Pancreas (tissue), 10 donors: ENCODE results near the gene SPECC1L. TPM values are rescaled to one million over a fixed set of nuclear protein-coding genes. Genes with fewer than 3 reads are reported as not detected.
"Not testable (repeated sequence)": the region's sequence is repeated elsewhere in the genome, so short reads cannot be mapped to it uniquely, and the experiment has no call there.

Source experiments
- ATAC-seq, 4 donors: fragments of 200-7000 bp; cut with Tn5 transposase; one replicate each; pipeline versions ENCODE4 v1.8.0 to v1.9.1; 2020; ENCODE audit warnings: mild to moderate bottlenecking in 4 of 4, moderate library complexity in 4 of 4
- DNase-seq, 6 donors: peaks; one replicate each; pipeline ENCODE4 v3.0.0-alpha.2; 2020
- FAIRE-seq: peaks from 2 replicates; lab custom pipeline; 2012; peaks lifted over from hg19 to GRCh38; lab: Jason Lieb, UNC
- H3K27ac ChIP-seq, 4 donors: fragments of 200-600 bp; sonication (generic); 1 replicate in 3 of 4; 2 replicates in 1 of 4; pipeline versions ENCODE4 v1.5.0 to v1.8.0; 2020
- H3K27me3 ChIP-seq, 4 donors: fragments of 200-600 bp; one replicate each; pipeline ENCODE4 v1.8.0; 2021
- H3K36me3 ChIP-seq, 3 donors: fragments of 200-600 bp; sonication (generic) in 1 of 3; one replicate each; pipeline versions ENCODE4 v1.5.0 to v1.8.0; 2020 to 2021
- H3K4me1 ChIP-seq, 3 donors: fragments of 200-600 bp; one replicate each; pipeline ENCODE4 v1.8.0; 2021
- H3K4me3 ChIP-seq, 4 donors: fragments of 200-600 bp; sonication (generic) in 2 of 4; one replicate each; pipeline versions ENCODE4 v1.5.0 to v1.8.0; 2020 to 2021
- H3K9me3 ChIP-seq, 4 donors: fragments of 200-600 bp; one replicate each; pipeline ENCODE4 v1.8.0; 2021
- CTCF ChIP-seq, 4 donors: fragments of 200-600 bp; sonication (generic) in 3 of 4; IDR thresholded peaks; one replicate each; pipeline versions ENCODE4 v1.5.0 to v1.8.0; 2021; ENCODE audit warnings: antibody characterized with exemption in 4 of 4
- WGBS, 2 donors: extraction: QIAGEN DNeasy Blood & Tissue Kit; methylation state at CpG; one replicate each; pipeline ENCODE4 v1.1.7; 2013; 5-methylcytosine and 5-hydroxymethylcytosine counted together
- intact Hi-C, 3 donors: fragments of 100-400 bp; cut with DNase I; formaldehyde crosslinking; loops; one replicate each; pipeline versions ENCODE4 v1.11.1 to v1.14.2; 2022
- polyA plus RNA-seq, 2 donors: library from polyadenylated mRNA; stranded (reverse); fragments of 200-250 nt; gene quantifications; one replicate each; pipeline ENCODE4 v1.2.3, GENCODE V29; 2013
- total RNA-seq, 6 donors: library from RNA; stranded (reverse); fragmentation: NEBNext Ultra II Directional in 4 of 6; extraction: Animal tissue kit (Norgen Biotek cat#: 25700) in 4 of 6; gene quantifications; one replicate each; pipeline versions ENCODE4 v1.2.1 to v1.2.4, GENCODE V29; 2021 to 2023
- donor health status: healthy with polysubstance abuse.
- donor health status: DM: no; HTN: no; CAD: no; lungs with moderate emphysema.
- donor health status: DM: no; HTN: no; CAD: no.
- donor health status: control.
- donor health status: control.
- donor health status: Bipolar disorder and iron deficiency.
- donor health status: DM: yes; HTN: yes; CAD: no.
- donor health status: DM: no; HTN: no; CAD: no.
- donor health status: DM: no; HTN: no; CAD: no.
- donor health status: DM: yes; HTN: yes; CAD: no.

SPECC1L gene
- total and polyA plus RNA-seq, 8 donors: 8.6 to 36.3 (median 26.5) TPM

DNA sequence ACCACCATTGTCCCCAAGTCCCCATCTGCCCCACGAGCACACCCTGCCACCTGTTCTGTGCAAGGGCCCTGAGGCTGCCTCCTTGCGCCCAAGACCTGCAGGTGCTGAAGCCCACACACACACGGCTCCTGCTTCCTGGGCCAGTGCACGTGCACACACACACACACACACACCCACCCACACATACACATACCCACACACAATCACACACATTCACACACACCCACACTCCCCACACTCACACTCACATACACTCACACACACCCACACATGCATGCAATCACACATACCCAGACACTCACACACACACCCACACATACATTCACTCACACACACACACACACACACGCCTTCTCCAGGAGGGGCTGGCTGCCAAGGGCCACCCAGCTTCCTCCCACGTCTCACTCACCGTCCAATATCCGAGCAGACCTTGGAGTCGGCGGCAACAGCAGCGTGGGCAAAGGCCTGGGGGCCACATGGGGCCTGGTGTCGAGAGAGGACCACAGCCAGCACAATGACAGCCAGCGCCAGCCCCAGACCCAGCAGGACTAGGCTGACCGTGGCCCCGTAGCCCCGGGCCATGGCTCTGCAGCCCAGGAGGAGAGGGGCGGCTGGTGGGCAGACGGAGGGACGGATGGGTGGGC is 26.4 kb upstream of the SPECC1L start:
- Histone ChIP-seq H3K9me3 (no peaks in the 10 kb centered on the region), H3K36me3 (no peaks in the 10 kb centered on the region), H3K4me1 (peaks cover 0 to 4% (median 0%) of the 10 kb centered on the region in 3 donors), H3K27me3 (no peaks in the 10 kb centered on the region), H3K27ac (no peak overlapping the region), H3K4me3 (peak overlapping the region in 1 of 4 donors; percentile 17)
- ATAC-seq: peak in 2 of 4 donors; percentile 13 to 19
- FAIRE-seq: no peak
- no peak for TF ChIP-seq CTCF (IDR thresholded peaks at IDR 0.05)
- DNase-seq: peak in 1 of 6 donors; percentile 31
- intact Hi-C loops: no loop called here
- WGBS, 2 donors: 72 to 85% methylated on average over 19 of the region's 19 CpGs

DNA sequence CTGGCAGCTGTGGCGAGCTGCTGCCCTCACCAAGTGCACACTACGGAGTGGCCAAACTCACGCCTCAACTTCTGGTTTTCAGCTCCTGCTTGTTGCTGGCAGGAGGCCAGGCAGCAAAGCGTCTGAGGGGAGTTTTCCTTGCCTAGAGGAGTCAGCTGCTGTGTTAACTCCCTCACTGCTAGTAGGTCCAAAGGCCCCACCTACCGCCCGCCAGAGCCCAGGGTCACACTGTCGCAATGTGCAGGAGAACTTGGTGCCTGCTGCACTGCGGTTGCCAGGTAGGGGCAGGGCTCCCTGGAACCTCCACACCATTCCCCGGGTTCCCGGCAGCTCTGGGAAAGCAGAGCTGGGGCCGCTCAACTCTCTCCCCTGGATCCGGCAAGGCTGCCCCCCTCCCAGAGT is 25.6 kb upstream of the SPECC1L start, which contains the start of gene GGT5:
GGT5 (minus strand) TSS at position 53 of the 402 bp plus-strand sequence. CDS start 357 bp downstream, outside the sequence.
- H3K4me1 ChIP-seq, FAIRE-seq, H3K27me3 ChIP-seq, ATAC-seq, H3K36me3 ChIP-seq, H3K9me3 ChIP-seq: not testable (repeated sequence)
- peak in 1 of 6 donors; percentile 70 for DNase-seq
- Histone ChIP-seq H3K4me3 (peak within 1 kb of the TSS in 1 of 4 donors; percentile 17), H3K27ac (peak within 1 kb of the TSS in 1 of 4 donors; percentile 27)
- intact Hi-C loops: loop anchor here in 1 of 3 donors (5.0 kb wide), 1 partner anchor 53 kb away; no protein-coding TSS in a partner anchor
- WGBS, 2 donors: 26% methylated on average over 9 to 12 of the region's 12 CpGs

DNA sequence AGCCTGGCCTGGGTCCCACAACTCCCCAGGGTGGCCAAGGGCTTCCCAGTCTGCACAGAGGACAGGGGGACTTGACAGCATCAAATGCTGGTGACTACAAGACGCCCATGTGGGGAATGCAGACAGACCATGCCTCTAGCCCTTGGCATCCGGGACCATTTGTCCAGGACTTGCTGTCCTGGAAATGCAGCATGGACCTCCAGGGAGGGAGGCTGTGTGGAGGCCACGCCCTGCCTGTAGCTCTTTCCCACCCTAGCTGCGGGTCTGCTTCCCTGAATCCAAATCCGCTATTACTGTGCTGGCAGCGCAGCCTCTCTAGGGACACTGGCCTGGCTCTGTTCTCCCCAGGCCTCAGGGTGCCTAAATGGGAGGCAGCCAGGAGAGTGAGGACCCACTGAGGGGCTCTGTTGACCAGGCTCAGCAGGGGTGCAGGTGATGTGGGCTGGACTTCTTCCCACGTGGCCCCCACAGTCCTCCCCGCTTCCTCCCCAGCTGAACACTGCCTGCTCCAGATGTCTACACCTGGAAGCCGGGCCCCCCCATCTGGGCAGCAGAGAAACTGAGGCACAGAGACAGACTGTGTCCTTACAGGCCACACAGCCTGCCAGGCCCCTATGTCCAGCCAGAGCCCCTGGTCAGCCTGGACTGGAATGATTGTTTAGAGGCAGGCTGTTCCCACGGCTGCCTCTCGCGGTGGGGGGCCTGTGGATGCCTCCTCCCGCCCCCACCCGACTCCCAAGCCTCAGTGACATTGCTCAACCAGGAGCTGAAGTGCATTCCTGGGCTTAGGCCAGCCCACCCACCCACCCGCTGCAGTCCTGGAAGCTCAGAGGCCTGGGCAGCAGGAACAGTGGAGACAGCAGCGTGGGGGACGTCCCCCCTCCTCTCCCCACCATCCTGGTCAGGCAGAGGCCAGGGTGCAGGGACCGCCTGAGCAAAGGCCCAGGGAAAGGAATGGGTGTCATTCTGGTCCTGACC is 24.8 kb upstream of the SPECC1L start:
- peak in 3 of 4 donors; percentile 29 to 37 (median 37) for ATAC-seq
- 71 to 72% methylated on average over 17 to 18 of the region's 18 CpGs for WGBS, 2 donors

DNA sequence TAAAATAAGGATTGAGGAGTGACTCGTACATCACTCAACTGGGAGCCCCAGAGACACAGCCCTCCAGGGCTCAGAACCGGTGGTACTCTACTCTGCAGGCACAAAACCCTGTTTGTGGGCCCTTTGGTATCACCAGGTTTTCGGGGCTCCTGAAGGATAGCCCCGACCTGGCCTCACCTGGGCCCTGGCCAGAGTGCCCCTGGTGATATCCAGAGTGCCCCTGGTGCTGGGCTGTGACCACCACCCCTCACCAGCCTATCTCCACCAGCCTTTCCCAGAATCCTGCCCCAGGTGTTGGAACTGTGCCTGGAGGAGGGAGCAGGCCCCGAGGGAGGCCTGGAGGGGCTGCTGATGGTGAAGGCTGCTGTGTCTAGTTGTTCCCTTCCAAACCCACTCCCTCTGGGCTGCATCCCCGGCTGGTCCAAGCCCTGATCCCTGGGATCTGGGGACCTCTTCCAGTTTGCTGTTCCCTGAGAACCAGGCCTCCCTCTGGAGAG is 23.6 kb upstream of the SPECC1L start:
- H3K27ac ChIP-seq: peak overlapping the region in 1 of 4 donors; percentile 35
- no peaks in the 10 kb centered on the region for H3K36me3 ChIP-seq
- no peaks in the 10 kb centered on the region for H3K9me3 ChIP-seq
- ATAC-seq (peak in 2 of 4 donors; percentile 7 to 10), FAIRE-seq (no peak), DNase-seq (peak in 1 of 6 donors; percentile 42)
- H3K4me1 ChIP-seq: peaks cover 0 to 4% (median 0%) of the 10 kb centered on the region in 3 donors
- H3K4me3 ChIP-seq: no peak overlapping the region
- 63 to 77% methylated on average over 5 to 6 of the region's 6 CpGs for WGBS, 2 donors
- no peak for TF ChIP-seq CTCF (IDR thresholded peaks at IDR 0.05)
- H3K27me3 ChIP-seq: no peaks in the 10 kb centered on the region
- intact Hi-C loops: loop anchor here in 1 of 3 donors (5.0 kb wide), 1 partner anchor 55 kb away; no protein-coding TSS in a partner anchor

More for the DNA sequence above, 24.8 kb upstream of the SPECC1L start:
- not testable (repeated sequence) for FAIRE-seq, H3K4me3 ChIP-seq, H3K9me3 ChIP-seq, H3K36me3 ChIP-seq, H3K4me1 ChIP-seq, H3K27me3 ChIP-seq
- peak overlapping the region in 1 of 4 donors; percentile 27 for H3K27ac ChIP-seq
- DNase-seq: peak in 2 of 6 donors; percentile 24 to 43
- intact Hi-C loops: loop anchor here in 1 of 3 donors (5.0 kb wide), 1 partner anchor 54 kb away; no protein-coding TSS in a partner anchor

GRCh38 chr22:24247564-24248344 is 22.9 kb upstream of the SPECC1L start:
- peak; percentile 63 to 81 (median 71) for TF ChIP-seq CTCF (IDR thresholded peaks at IDR 0.05)
- FAIRE-seq: no peak
- no peaks in the 10 kb centered on the region for H3K9me3 ChIP-seq
- intact Hi-C loops: loop anchor here in 1 of 3 donors (5.0 kb wide), 1 partner anchor 55 kb away; no protein-coding TSS in a partner anchor
- WGBS, 2 donors: 43 to 45% methylated on average over 23 of the region's 23 CpGs
- ATAC-seq: peak; percentile 98 to 100 (median 100)
- no peak overlapping the region for H3K4me3 ChIP-seq
- DNase-seq: peak; percentile 71 to 94 (median 88)
- H3K36me3 ChIP-seq: no peaks in the 10 kb centered on the region
- H3K4me1 ChIP-seq: peaks cover 0 to 4% (median 0%) of the 10 kb centered on the region in 3 donors
- no peaks in the 10 kb centered on the region for H3K27me3 ChIP-seq
- no peak overlapping the region for H3K27ac ChIP-seq

- not testable (repeated sequence) for H3K36me3 ChIP-seq, H3K27me3 ChIP-seq, H3K4me1 ChIP-seq, H3K27ac ChIP-seq, FAIRE-seq, ATAC-seq, H3K4me3 ChIP-seq, H3K9me3 ChIP-seq
- WGBS, 2 donors: 82 to 93% methylated on average over 15 of the region's 15 CpGs
- intact Hi-C loops: loop anchor here in 1 of 3 donors (5.0 kb wide), 1 partner anchor 56 kb away; no protein-coding TSS in a partner anchor
- peak in 1 of 6 donors; percentile 51 for DNase-seq
These were observed 22.0 kb upstream of the SPECC1L start for GRCh38 chr22:24248611-24249010.

- ATAC-seq, H3K9me3 ChIP-seq, DNase-seq, H3K27me3 ChIP-seq, H3K4me1 ChIP-seq, H3K27ac ChIP-seq, H3K36me3 ChIP-seq, H3K4me3 ChIP-seq, FAIRE-seq: not testable (repeated sequence)
- intact Hi-C loops: loop anchor here in 1 of 3 donors (5.0 kb wide), 1 partner anchor 57 kb away; no protein-coding TSS in a partner anchor
- WGBS, 2 donors: 70 to 80% methylated on average over 3 to 6 of the region's 8 CpGs
These were observed 21.2 kb upstream of the SPECC1L start for GRCh38 chr22:24249413-24249812.
